ENCODE results near the gene PSMD5.

- no peak for TF ChIP-seq CTCF (IDR thresholded peaks at IDR 0.05)
- no peak for TF ChIP-seq POLR2AphosphoS5 (IDR thresholded peaks at IDR 0.05)
Measured at GRCh38 chr9:120876842-120877240, 34.1 kb upstream of the PSMD5 start, which contains the start of gene PHF19.
